ENCODE measurements around the gene APIP.

- TF ChIP-seq, protein P1, sequence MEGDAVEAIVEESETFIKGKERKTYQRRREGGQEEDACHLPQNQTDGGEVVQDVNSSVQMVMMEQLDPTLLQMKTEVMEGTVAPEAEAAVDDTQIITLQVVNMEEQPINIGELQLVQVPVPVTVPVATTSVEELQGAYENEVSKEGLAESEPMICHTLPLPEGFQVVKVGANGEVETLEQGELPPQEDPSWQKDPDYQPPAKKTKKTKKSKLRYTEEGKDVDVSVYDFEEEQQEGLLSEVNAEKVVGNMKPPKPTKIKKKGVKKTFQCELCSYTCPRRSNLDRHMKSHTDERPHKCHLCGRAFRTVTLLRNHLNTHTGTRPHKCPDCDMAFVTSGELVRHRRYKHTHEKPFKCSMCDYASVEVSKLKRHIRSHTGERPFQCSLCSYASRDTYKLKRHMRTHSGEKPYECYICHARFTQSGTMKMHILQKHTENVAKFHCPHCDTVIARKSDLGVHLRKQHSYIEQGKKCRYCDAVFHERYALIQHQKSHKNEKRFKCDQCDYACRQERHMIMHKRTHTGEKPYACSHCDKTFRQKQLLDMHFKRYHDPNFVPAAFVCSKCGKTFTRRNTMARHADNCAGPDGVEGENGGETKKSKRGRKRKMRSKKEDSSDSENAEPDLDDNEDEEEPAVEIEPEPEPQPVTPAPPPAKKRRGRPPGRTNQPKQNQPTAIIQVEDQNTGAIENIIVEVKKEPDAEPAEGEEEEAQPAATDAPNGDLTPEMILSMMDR (IDR thresholded peaks at IDR 0.05) = no peak
- no peak for TF ChIP-seq POLR2A (IDR thresholded peaks at IDR 0.05)
Observed at GRCh38 chr11:34846467-34846866, 69.7 kb downstream of the APIP start.
